Measurements from ENCODE around the gene POLA1. TPM values are rescaled to one million over a fixed set of nuclear protein-coding genes. Genes with fewer than 3 reads are reported as not detected.
A peak's percentile ranks its signal among the peaks of the same experiment; 100 is the strongest.

The POLA1 gene
- total and polyA plus RNA-seq, 4 experiments from 2014 or later, result 4.9 to 9.1 (median 7.0) TPM

GRCh38 chrX:25009407-25009806 is 315.7 kb downstream of the POLA1 start:
- Histone ChIP-seq H3K4me3 (ENCODE audit: low read length in 2 of 2) (no peak overlapping the region), H3K27me3 (ENCODE audit: insufficient read depth, low read length) (peaks cover 5% of the 10 kb centered on the region), H3K27ac (ENCODE audit: low read depth, low read length) (no peak overlapping the region), H3K9me3 (ENCODE audit: control insufficient read depth in 1 of 2, low read length in 2 of 2) (no peaks in the 10 kb centered on the region), H3K36me3 (ENCODE audit: insufficient read depth, low read length) (no peaks in the 10 kb centered on the region), H3K4me1 (ENCODE audit: insufficient read depth, low read length) (no peaks in the 10 kb centered on the region)
- intact Hi-C loops (cut with micrococcal nuclease), result no loop called here
- Mint-ChIP-seq H3K4me3 (no peak overlapping the region), H3K4me1 (peaks cover 4 to 11% (median 7%) of the 10 kb centered on the region in 4 donors), H3K27me3 (peaks cover 26 to 30% of the 10 kb centered on the region in 2 donors), H3K27ac (no peak overlapping the region), H3K36me3 (no peaks in the 10 kb centered on the region), H3K9me3 (peaks cover 0 to 3% (median 0%) of the 10 kb centered on the region in 8 donors)
- CTCF ChIA-PET (ENCODE audit: partially characterized antibody), result no interaction called here
- POLR2A ChIA-PET (ENCODE audit: partially characterized antibody), result no interaction called here
- DNase-seq, result no peak

GRCh38 chrX:25010784-25011588 is 317.3 kb downstream of the POLA1 start:
- Mint-ChIP-seq H3K9me3 (peaks cover 0 to 3% (median 0%) of the 10 kb centered on the region in 8 donors), H3K27ac (no peak overlapping the region), H3K4me1 (peaks cover 4 to 13% (median 7%) of the 10 kb centered on the region in 4 donors), H3K36me3 (no peaks in the 10 kb centered on the region), H3K4me3 (peak overlapping the region in 2 of 8 donors; percentile 28 to 35), H3K27me3 (peaks cover 27 to 30% of the 10 kb centered on the region in 2 donors)
- DNase-seq, result no peak
- H3K4me1 ChIP-seq (ENCODE audit: insufficient read depth, low read length), result no peaks in the 10 kb centered on the region
- H3K4me3 ChIP-seq (ENCODE audit: low read length in 2 of 2), result no peak overlapping the region
- ChIA-PET CTCF (ENCODE audit: partially characterized antibody) (no interaction called here), POLR2A (ENCODE audit: partially characterized antibody) (no interaction called here)
- H3K9me3 ChIP-seq (ENCODE audit: control insufficient read depth in 1 of 2, low read length in 2 of 2), result no peaks in the 10 kb centered on the region
- H3K36me3 ChIP-seq (ENCODE audit: insufficient read depth, low read length), result no peaks in the 10 kb centered on the region
- intact Hi-C loops (cut with micrococcal nuclease), result no loop called here
- H3K27me3 ChIP-seq (ENCODE audit: insufficient read depth, low read length), result peaks cover 7% of the 10 kb centered on the region
- no peak overlapping the region for H3K27ac ChIP-seq (ENCODE audit: low read depth, low read length)

- Mint-ChIP-seq H3K27me3 (peaks cover 22 to 27% of the 10 kb centered on the region in 2 donors), H3K27ac (no peak overlapping the region), H3K4me1 (peaks cover 1 to 13% (median 2%) of the 10 kb centered on the region in 4 donors), H3K36me3 (no peaks in the 10 kb centered on the region), H3K9me3 (peaks cover 0 to 7% (median 0%) of the 10 kb centered on the region in 8 donors), H3K4me3 (peak overlapping the region in 5 of 8 donors; percentile 13 to 70 (median 54))
- no peaks in the 10 kb centered on the region for H3K9me3 ChIP-seq (ENCODE audit: control insufficient read depth in 1 of 2, low read length in 2 of 2)
- intact Hi-C loops (cut with micrococcal nuclease), result no loop called here
- peaks cover 8% of the 10 kb centered on the region for H3K27me3 ChIP-seq (ENCODE audit: insufficient read depth, low read length)
- no peak for DNase-seq
- CTCF ChIA-PET (ENCODE audit: partially characterized antibody), result no interaction called here
- H3K4me1 ChIP-seq (ENCODE audit: insufficient read depth, low read length), result no peaks in the 10 kb centered on the region
- H3K4me3 ChIP-seq (ENCODE audit: low read length in 2 of 2), result no peak overlapping the region
- POLR2A ChIA-PET (ENCODE audit: partially characterized antibody), result no interaction called here
- no peak overlapping the region for H3K27ac ChIP-seq (ENCODE audit: low read depth, low read length)
- no peaks in the 10 kb centered on the region for H3K36me3 ChIP-seq (ENCODE audit: insufficient read depth, low read length)
Measured at GRCh38 chrX:25011589-25012432, 318.1 kb downstream of the POLA1 start.

GRCh38 chrX:25012433-25012735 is 318.7 kb downstream of the POLA1 start:
- intact Hi-C loops (cut with micrococcal nuclease), result no loop called here
- ChIA-PET POLR2A (ENCODE audit: partially characterized antibody) (no interaction called here), CTCF (ENCODE audit: partially characterized antibody) (interaction anchor here (1.5 kb wide), 1 partner anchor 9 kb away, joined by 5 read pairs; no protein-coding TSS in a partner anchor)
- H3K27me3 ChIP-seq (ENCODE audit: insufficient read depth, low read length), result peaks cover 12% of the 10 kb centered on the region
- H3K27ac Mint-ChIP-seq, result peak overlapping the region in 1 of 7 donors; percentile 36
- peak overlapping the region; percentile 42 to 70 (median 58) for H3K4me3 Mint-ChIP-seq
- DNase-seq, result no peak
- H3K4me1 ChIP-seq (ENCODE audit: insufficient read depth, low read length), result peaks cover 3% of the 10 kb centered on the region
- H3K27ac ChIP-seq (ENCODE audit: low read depth, low read length), result no peak overlapping the region
- peaks cover 0 to 7% (median 0%) of the 10 kb centered on the region in 8 donors for H3K9me3 Mint-ChIP-seq
- no peaks in the 10 kb centered on the region for H3K9me3 ChIP-seq (ENCODE audit: control insufficient read depth in 1 of 2, low read length in 2 of 2)
- H3K36me3 Mint-ChIP-seq, result no peaks in the 10 kb centered on the region
- no peaks in the 10 kb centered on the region for H3K36me3 ChIP-seq (ENCODE audit: insufficient read depth, low read length)
- H3K27me3 Mint-ChIP-seq, result peaks cover 24 to 29% of the 10 kb centered on the region in 2 donors
- H3K4me1 Mint-ChIP-seq, result peaks cover 1 to 13% (median 3%) of the 10 kb centered on the region in 4 donors
- H3K4me3 ChIP-seq (ENCODE audit: low read length in 2 of 2), result no peak overlapping the region

GRCh38 chrX:25012793-25013631 is 319.3 kb downstream of the POLA1 start:
- no peak overlapping the region for H3K27ac ChIP-seq (ENCODE audit: low read depth, low read length)
- CTCF ChIA-PET (ENCODE audit: partially characterized antibody), result interaction anchor here (1.5 kb wide), 1 partner anchor 9 kb away, joined by 5 read pairs; no protein-coding TSS in a partner anchor
- Mint-ChIP-seq H3K4me3 (peak overlapping the region; percentile 40 to 82 (median 62)), H3K9me3 (peaks cover 0 to 7% (median 0%) of the 10 kb centered on the region in 8 donors), H3K27me3 (peaks cover 21 to 26% of the 10 kb centered on the region in 2 donors), H3K36me3 (no peaks in the 10 kb centered on the region), H3K27ac (no peak overlapping the region), H3K4me1 (peaks cover 1 to 13% (median 6%) of the 10 kb centered on the region in 4 donors)
- H3K9me3 ChIP-seq (ENCODE audit: control insufficient read depth in 1 of 2, low read length in 2 of 2), result no peaks in the 10 kb centered on the region
- H3K27me3 ChIP-seq (ENCODE audit: insufficient read depth, low read length), result peaks cover 15% of the 10 kb centered on the region
- H3K4me3 ChIP-seq (ENCODE audit: low read length in 2 of 2), result no peak overlapping the region
- POLR2A ChIA-PET (ENCODE audit: partially characterized antibody), result no interaction called here
- H3K4me1 ChIP-seq (ENCODE audit: insufficient read depth, low read length), result peaks cover 9% of the 10 kb centered on the region
- DNase-seq, result no peak
- intact Hi-C loops (cut with micrococcal nuclease), result no loop called here
- no peaks in the 10 kb centered on the region for H3K36me3 ChIP-seq (ENCODE audit: insufficient read depth, low read length)

- H3K27me3 Mint-ChIP-seq, result peaks cover 21 to 24% of the 10 kb centered on the region in 2 donors
- ChIA-PET CTCF (ENCODE audit: partially characterized antibody) (interaction anchor here (1.5 kb wide), 1 partner anchor 8 kb away, joined by 5 read pairs; no protein-coding TSS in a partner anchor), POLR2A (ENCODE audit: partially characterized antibody) (no interaction called here)
- H3K4me3 Mint-ChIP-seq, result peak overlapping the region; percentile 25 to 76 (median 62)
- peaks cover 0 to 7% (median under 1%) of the 10 kb centered on the region in 8 donors for H3K9me3 Mint-ChIP-seq
- Histone ChIP-seq H3K36me3 (ENCODE audit: insufficient read depth, low read length) (no peaks in the 10 kb centered on the region), H3K27me3 (ENCODE audit: insufficient read depth, low read length) (peaks cover 16% of the 10 kb centered on the region), H3K27ac (ENCODE audit: low read depth, low read length) (no peak overlapping the region), H3K9me3 (ENCODE audit: control insufficient read depth in 1 of 2, low read length in 2 of 2) (no peaks in the 10 kb centered on the region), H3K4me1 (ENCODE audit: insufficient read depth, low read length) (peaks cover 9% of the 10 kb centered on the region), H3K4me3 (ENCODE audit: low read length in 2 of 2) (no peak overlapping the region)
- H3K4me1 Mint-ChIP-seq, result peaks cover 1 to 13% (median 7%) of the 10 kb centered on the region in 4 donors
- no peaks in the 10 kb centered on the region for H3K36me3 Mint-ChIP-seq
- intact Hi-C loops (cut with micrococcal nuclease), result no loop called here
- DNase-seq, result no peak
- no peak overlapping the region for H3K27ac Mint-ChIP-seq
Measured at GRCh38 chrX:25013632-25014365, 320.1 kb downstream of the POLA1 start.

Data from CD4-positive, alpha-beta memory T cell (primary cell).